Right lobe of liver (tissue), 5 donors: ENCODE data around the gene TOX4. TPM values are rescaled to one million over a fixed set of nuclear protein-coding genes. Genes with fewer than 3 reads are reported as not detected.

Source experiments
- small RNA-seq, 2 experiments: library from RNA; depleted of rRNA; stranded (forward); fragments of <200 nt; gene quantifications; one replicate each; pipeline ENCODE3, GENCODE V24; 2016
- total RNA-seq, 6 experiments: library from RNA; depleted of rRNA in 2 of 6; stranded (reverse); fragments of >200 nt in 2 of 6; fragmentation: NEBNext Ultra II Directional in 3 of 6; extraction: Animal tissue kit (Norgen Biotek cat#: 25700) in 3 of 6; gene quantifications; one replicate each; pipeline versions ENCODE4 v1.1.0 to v1.2.4, GENCODE V29; 2016 to 2023
- donor health status: DM: no; HTN: no; CAD: no.
- donor health status: DM: no; HTN: no; CAD: no.
- donor health status: DM: no; HTN: yes; CAD: no.
- donor health status: DM: no; HTN: yes; CAD: no.

Gene TOX4
- total RNA-seq, 6 experiments from 2014 or later: 19.9 to 37.0 (median 33.3) TPM

Small RNAs within 50 kb of the gene (small RNA-seq; reads per million reads assigned to genes)
- 0 reads per million in 2 experiments for gene RN7SL650P

Other genes starting within 250 kb of the TOX4 start
- 100 to 1,000 TPM; 170 to 247 (median 229) TPM for gene HNRNPC, start 207.8 kb upstream of the TOX4 start, total RNA-seq
- 1 to 10 TPM in 3 of 6 experiments, under 1 TPM in 3; 0.22 to 1.8 (median 1.0) TPM for gene RPGRIP1, start 197.1 kb upstream of the TOX4 start, total RNA-seq
- 10 to 100 TPM; 13.0 to 28.8 (median 19.5) TPM for gene SUPT16H, start 93.2 kb upstream of the TOX4 start, total RNA-seq
- gene CHD8, start 21.1 kb upstream of the TOX4 start, total RNA-seq: 10 to 100 TPM; 20.5 to 28.3 (median 24.8) TPM
- 1 to 10 TPM; 6.8 to 9.4 (median 8.0) TPM for gene RAB2B, start 236 bp upstream of the TOX4 start, total RNA-seq
- 10 to 100 TPM; 14.7 to 26.7 (median 18.4) TPM for gene METTL3, start 34.1 kb downstream of the TOX4 start, total RNA-seq
- gene SALL2, start 49.2 kb downstream of the TOX4 start, total RNA-seq: 1 to 10 TPM in 2 of 6 experiments, under 1 TPM in 4; 0.40 to 2.9 (median 0.69) TPM
- gene OR10G3, start 102.9 kb downstream of the TOX4 start, total RNA-seq: not detected
- gene OR10G2, start 157.7 kb downstream of the TOX4 start, total RNA-seq: not detected
- not detected for gene OR4E2, start 176.6 kb downstream of the TOX4 start, total RNA-seq
- not detected for gene OR4E1, start 196.6 kb downstream of the TOX4 start, total RNA-seq